GM12874 (cell line): Measurements from ENCODE around the gene REELD1.

ENCODE experiments used
- CTCF ChIP-seq: IDR thresholded peaks from 2 replicates; pipeline ENCODE4 v1.5.1; 2011; ENCODE audit warnings: low read depth, mild to moderate bottlenecking, control low read depth, low read length, moderate library complexity; ENCODE audit not compliant: insufficient read depth

REELD1 gene

GRCh38 chr4:146243141-146243882, 29.0 kb downstream of the REELD1 start:
- TF ChIP-seq CTCF: peak; percentile 94

GRCh38 chr4:146243883-146244277, 29.5 kb downstream of the REELD1 start:
- no peak for TF ChIP-seq CTCF

GRCh38 chr4:146244496-146244895, 30.2 kb downstream of the REELD1 start:
- TF ChIP-seq CTCF: no peak

GRCh38 chr4:146245246-146245645, 30.9 kb downstream of the REELD1 start:
- TF ChIP-seq CTCF: no peak

- TF ChIP-seq CTCF: no peak
These were observed 31.5 kb downstream of the REELD1 start for GRCh38 chr4:146245850-146246249.

- TF ChIP-seq CTCF: no peak
These were observed 32.0 kb downstream of the REELD1 start for GRCh38 chr4:146246381-146246780.

- no peak for TF ChIP-seq CTCF
These were observed 33.0 kb downstream of the REELD1 start for GRCh38 chr4:146247356-146247755.
